Stimulated activated CD4-positive, alpha-beta T cell treated with anti-CD3 and anti-CD28 coated beads, Interleukin-12 subunit alpha, Interleukin-12 subunit beta, amount 100 ng/mL, for 4 hours (primary cell): ENCODE data around the gene KCNIP4.

ENCODE experiments used
- DNase-seq: peaks from one replicate; pipeline ENCODE4 v3.0.0-alpha.2; 2020

KCNIP4 gene

GRCh38 chr4:21677173-21677572 is 271.4 kb downstream of the KCNIP4 start:
- DNase-seq, result no peak

DNA sequence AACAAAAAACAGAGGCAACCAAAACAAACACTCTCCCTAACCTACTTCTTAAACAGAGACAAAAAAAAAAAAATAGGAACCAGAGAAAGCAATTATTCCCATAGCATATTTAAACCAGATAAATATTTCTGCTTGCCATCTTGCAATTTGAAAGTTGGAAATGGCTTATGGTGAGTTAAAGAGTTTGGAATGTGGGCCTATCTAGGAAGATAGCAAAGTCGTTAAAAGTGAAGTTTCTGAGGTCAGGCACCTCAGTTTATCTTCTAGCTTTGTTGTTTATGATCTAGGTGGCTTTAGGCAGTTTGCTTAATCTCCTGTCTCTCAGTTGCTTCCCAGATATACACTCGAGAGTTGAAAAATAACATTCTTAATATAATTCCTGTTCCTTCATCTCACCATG is 284.2 kb downstream of the KCNIP4 start:
- DNase-seq, result no peak

GRCh38 chr4:21656832-21657231 is 291.7 kb downstream of the KCNIP4 start:
- no peak for DNase-seq

DNA sequence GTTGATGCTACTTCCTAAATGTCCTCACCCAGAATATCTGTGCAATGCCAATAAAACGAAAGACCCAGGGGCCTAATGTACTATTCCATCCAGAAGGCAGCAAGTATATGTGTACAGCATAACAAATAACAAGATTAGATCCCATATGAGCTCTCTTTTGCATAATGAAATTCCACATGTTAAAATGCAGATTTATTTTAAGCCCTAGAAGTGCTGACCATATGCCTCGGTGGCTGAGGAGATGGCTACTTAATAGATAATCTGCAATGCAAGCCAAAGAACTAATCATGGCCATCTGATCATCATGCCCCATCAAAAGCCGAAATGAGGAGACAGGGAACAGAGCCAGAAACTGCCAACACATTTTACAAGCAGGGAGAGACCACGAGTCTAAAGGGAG is 293.5 kb downstream of the KCNIP4 start:
- DNase-seq, result no peak

DNA sequence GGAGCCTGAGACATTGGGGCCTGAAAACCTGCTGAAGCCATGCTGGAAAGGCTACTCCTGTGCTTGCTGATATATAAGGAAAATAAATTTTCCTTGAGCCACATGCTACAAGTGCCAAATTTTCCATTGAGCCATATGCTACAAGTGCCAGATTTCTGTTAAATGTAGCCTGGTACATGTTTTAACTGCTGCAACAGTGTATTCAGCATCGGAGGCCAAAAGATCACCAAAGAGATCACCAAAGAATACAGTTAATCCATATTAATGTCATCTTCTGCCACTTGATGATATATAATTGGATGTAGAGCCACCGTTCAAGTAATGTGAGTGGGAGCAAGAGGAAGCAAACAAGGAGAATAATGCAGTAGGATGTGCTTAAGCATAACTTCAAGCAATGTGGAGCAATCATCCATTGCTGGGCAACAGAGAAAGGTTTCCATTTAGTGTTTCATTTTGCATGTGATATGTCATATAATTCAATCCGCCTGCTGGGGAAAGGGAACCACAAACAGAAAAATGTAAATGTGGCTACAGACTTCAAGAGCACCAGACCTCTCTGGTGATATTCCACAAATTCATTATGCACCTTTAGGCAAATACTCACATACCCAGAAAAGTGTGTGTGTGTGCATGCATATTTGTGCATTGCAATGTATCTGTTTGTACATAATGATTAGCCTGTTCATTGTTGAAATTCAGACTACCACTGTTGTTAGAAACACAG is 295.9 kb downstream of the KCNIP4 start:
- DNase-seq, result no peak

DNA sequence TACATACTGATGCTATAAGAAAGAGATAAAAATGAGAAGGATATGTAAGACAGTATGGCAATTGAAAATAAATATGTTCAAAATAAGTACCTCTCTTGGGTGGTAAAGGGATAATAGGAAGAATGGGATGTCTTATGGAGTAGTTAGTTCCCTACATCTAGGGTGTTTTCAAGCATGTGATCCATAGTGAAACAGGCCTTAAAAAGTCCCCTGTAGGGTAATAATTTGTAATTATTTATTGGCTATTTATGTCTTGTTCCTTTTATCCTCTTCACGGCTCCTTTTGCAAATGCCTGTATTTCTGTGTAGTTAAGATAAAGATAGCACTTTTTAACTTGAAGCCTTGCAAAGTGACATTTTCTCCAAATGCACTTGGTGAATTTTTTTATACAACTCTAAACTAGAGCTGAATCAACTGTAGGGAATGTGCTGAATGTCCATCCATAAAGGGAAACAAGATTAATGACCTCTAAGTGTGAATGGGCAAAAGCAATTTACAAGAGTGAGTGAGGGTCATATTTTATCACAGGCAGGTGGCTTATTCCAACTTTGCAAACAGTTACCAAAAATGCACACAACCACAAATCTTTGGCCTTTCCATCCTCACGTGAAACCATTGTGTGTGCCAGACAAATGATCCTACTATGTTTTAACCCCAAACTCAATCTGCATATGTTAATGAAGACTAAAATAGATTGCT is 299.0 kb downstream of the KCNIP4 start:
- no peak for DNase-seq

DNA sequence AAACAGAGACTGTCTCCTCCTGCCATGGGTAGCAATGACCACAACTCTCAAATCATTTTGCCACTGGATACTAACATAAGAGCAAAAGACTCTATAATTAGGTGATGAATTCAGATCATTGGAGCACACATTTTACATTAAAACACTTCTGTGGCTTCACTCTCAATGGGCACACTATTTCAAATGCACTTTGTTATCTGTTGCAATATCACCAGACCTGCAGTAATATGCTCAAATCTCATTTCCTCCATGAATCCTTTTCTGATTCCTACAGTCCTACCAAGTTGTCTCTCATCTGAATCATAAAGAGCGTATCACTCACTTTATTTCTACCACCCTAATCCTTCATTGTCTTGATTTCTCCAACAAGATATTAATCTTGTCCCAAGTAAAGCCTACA is 302.8 kb downstream of the KCNIP4 start:
- no peak for DNase-seq

- DNase-seq, result no peak
Measured at GRCh38 chr4:21641696-21642095, 306.9 kb downstream of the KCNIP4 start.

DNA sequence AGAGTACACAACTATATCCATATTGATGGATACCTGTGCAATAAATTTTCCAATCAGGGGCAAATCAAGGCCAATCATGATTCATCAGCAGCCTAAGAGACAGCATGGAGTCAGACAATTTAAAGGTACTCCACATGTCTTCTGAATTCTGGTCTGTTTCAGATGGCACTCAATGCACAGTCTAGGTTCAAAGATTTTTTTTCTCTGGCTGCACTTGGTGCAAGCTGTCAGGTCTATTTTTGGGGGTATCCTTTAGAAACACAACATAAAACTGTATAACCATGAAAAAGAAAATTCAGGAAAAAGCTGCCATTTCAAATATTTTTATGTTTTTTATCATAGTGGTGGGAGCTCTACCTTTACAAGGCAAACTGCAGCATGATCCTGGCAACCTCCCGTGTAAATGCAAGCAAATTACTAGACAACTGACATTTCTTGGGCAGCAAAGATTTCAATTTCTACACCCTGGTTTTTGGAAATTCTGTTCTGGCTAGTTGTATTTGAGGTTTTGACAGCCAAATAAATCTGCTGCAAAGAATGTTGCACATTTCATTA is 310.3 kb downstream of the KCNIP4 start:
- no peak for DNase-seq

DNA sequence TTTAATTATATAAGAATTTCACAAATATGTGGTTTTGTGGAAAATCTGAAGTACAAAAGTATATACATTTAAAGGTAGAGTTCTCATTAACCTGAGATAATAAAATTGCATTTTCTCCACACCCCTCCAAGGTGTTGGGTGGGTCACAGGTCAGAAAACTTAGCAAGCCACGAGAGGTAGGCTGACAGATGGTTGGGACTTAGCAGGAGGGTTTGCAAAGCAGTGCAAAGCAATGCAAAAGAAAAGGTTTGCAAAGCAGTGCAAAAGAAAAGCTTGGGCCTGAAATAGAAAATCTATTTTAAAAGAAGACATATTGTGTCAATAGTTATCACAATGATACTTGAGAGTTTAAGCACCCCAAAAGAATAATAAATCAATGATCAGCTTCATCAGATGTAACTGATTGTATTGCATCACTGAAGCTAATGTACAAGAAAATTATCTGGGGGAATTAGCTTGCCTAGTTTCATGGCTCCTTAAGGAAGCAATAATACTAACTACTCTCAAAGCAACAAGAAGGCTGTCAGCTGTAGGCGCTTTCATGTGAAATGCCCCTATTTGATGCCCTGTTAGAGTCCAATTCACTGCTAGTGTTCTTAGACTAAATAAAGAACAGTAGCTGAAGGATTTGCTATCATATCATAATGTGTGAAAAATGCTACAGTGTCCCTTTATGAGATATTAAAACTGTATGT is 319.5 kb downstream of the KCNIP4 start:
- no peak for DNase-seq

GRCh38 chr4:21628116-21628670 is 320.4 kb downstream of the KCNIP4 start:
- no peak for DNase-seq

GRCh38 chr4:21625447-21625846 is 323.1 kb downstream of the KCNIP4 start:
- no peak for DNase-seq

GRCh38 chr4:21605006-21605405 is 343.6 kb downstream of the KCNIP4 start:
- DNase-seq, result no peak

GRCh38 chr4:21596521-21596920 is 352.1 kb downstream of the KCNIP4 start:
- no peak for DNase-seq

- no peak for DNase-seq
Measured at GRCh38 chr4:21593671-21594001, 354.9 kb downstream of the KCNIP4 start.

- DNase-seq, result no peak
Measured at GRCh38 chr4:21592970-21593670, 355.5 kb downstream of the KCNIP4 start.

GRCh38 chr4:21577056-21577455 is 371.5 kb downstream of the KCNIP4 start:
- DNase-seq, result no peak

GRCh38 chr4:21571100-21571499 is 377.5 kb downstream of the KCNIP4 start:
- DNase-seq, result no peak

- DNase-seq, result no peak
Measured at GRCh38 chr4:21569638-21570037, 378.9 kb downstream of the KCNIP4 start.

DNA sequence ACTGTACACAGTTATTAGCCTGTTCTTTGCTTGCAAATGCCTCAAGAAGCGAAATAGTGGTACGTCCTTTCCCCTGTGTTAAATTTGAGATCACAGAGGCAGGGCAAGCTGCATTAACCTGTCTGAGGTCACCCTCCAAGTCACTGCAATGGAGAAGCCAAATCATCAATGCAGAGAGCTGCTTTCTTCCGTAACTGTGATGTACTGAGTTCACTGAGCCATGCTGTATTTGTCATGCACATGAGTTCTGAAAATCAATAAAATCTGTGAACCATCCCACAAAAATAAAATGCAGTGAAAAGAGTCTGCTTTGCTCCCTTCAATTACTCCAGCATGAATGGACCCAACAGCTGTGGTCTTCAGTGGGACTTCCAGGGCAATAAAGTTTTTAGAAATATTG is 393.5 kb downstream of the KCNIP4 start:
- DNase-seq, result no peak

DNA sequence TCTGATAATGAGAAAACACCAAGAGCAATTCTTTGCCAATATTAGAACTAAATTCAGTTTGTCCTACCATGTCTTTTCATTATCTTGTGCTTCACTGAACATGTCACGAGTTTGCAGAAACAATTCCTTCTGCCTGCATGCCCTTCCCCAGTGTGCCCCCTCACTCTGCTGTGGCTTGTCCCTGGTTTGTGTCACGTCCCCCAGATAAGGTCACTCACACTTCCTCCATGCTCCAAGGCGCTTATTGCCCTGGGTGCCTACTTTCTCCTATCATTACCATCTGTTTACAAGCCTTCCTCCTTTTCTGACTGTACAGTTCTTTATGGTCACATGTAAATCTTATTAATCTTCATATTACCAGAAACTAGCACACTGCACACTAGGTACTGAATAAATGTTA is 394.1 kb downstream of the KCNIP4 start:
- no peak for DNase-seq

DNA sequence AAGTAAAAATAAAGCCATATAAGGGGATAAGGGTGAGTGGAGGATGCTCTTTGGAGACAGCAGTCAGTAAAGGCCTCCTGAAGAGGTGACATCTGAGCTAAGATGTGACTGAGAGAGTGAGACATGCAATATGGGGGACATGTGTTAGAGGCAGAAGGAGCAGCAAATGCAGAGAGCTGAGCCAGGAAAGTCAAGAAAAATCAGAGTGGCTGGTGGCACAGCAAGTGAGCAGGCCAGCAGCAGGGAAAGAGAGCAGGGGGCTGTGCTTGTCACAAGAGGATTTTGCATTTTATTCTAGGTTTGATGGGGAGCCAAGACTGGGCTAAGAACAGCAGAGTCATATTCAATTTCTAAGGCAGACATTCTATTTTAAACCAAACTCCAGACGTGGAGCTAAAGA is 394.5 kb downstream of the KCNIP4 start:
- no peak for DNase-seq

DNA sequence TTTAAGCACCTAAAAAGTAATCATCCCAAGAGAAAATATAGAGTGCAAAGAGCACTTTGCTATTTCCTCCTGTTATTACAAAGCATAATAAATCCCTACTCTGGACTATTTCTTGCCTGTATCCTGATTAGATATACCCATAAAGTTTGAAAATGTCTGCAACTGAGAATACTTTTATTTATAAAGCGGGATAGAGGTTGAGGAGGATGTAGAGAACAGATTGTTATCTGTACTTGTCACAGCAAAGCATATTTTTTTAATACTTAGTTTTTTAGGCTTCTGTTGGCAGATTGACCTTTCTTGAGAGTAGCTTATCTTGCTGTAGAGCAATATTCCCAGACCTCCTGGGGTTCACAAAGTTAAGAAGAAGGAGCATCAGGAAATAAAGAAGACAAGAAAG is 396.1 kb downstream of the KCNIP4 start:
- no peak for DNase-seq
